Bronchial epithelial cell (primary cell): ENCODE results near the gene NRSN1. TPM values are rescaled to one million over a fixed set of nuclear protein-coding genes. Genes with fewer than 3 reads are reported as not detected.

Source experiments
- DNase-seq: peaks from one replicate; pipeline ENCODE4 v3.0.0-alpha.2; 2010; ENCODE audit warnings: low read depth
- FAIRE-seq: peaks from 2 replicates; lab custom pipeline; 2011; peaks lifted over from hg19 to GRCh38; lab: Jason Lieb, UNC
- H3K27me3 ChIP-seq: 2 replicates; pipeline ENCODE4 v1.5.1; 2011; ENCODE audit warnings: low read length; ENCODE audit not compliant: control insufficient read depth, insufficient read depth
- H3K36me3 ChIP-seq: 2 replicates; pipeline ENCODE4 v1.5.1; 2011; ENCODE audit warnings: low read length; ENCODE audit not compliant: control insufficient read depth, insufficient read depth
- H3K4me3 ChIP-seq: 2 replicates; pipeline ENCODE4 v1.5.1; 2011; ENCODE audit warnings: mild to moderate bottlenecking, low read depth, low read length, control low read depth
- total RNA-seq: library from RNA; depleted of rRNA; stranded (reverse); fragments of >200 nt; gene quantifications from 2 replicates; pipeline ENCODE4 v1.2.1, GENCODE V29; 2014
- TF ChIP-seq, protein P1 (sequence below): IDR thresholded peaks from 2 replicates; pipeline ENCODE4 v1.5.1; 2011; ENCODE audit warnings: mild to moderate bottlenecking, moderate library complexity, low read length, control low read depth, inconsistent platforms; ENCODE audit not compliant: insufficient read depth, severe bottlenecking

Gene NRSN1, protein sequence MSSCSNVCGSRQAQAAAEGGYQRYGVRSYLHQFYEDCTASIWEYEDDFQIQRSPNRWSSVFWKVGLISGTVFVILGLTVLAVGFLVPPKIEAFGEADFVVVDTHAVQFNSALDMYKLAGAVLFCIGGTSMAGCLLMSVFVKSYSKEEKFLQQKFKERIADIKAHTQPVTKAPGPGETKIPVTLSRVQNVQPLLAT
- total RNA-seq, result not detected in 2 replicates

DNA sequence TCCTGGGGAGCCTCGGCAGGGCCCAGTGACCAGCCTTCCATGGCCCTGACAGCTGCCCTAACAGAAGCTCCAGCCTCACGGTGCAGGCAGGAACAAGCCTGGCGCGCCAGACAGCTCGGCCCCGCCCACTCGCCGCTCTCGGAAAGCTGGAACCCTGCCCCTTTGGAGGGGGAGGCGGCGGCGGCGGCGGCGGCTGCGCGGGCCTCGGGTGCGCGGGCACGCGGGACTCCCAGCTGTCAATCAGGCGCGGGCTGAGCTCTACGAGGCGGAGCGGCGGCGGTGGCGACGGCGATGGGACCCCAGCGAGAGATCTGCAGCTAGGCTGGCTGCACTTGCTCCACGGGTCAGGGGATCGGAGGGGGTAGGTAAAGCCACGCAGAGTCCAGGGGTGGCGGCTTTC, at the start of gene NRSN1:
NRSN1 (plus strand) TSS at position 236 of the 400 bp plus-strand sequence. CDS start 8,113 bp downstream, outside the sequence.
- peak; percentile 2 for DNase-seq
- H3K36me3 ChIP-seq, result no peaks in the 10 kb centered on the region
- H3K27me3 ChIP-seq, result no peaks in the 10 kb centered on the region
- no peak for FAIRE-seq
- H3K4me3 ChIP-seq, result no peak within 1 kb of the TSS
- TF ChIP-seq, protein P1, sequence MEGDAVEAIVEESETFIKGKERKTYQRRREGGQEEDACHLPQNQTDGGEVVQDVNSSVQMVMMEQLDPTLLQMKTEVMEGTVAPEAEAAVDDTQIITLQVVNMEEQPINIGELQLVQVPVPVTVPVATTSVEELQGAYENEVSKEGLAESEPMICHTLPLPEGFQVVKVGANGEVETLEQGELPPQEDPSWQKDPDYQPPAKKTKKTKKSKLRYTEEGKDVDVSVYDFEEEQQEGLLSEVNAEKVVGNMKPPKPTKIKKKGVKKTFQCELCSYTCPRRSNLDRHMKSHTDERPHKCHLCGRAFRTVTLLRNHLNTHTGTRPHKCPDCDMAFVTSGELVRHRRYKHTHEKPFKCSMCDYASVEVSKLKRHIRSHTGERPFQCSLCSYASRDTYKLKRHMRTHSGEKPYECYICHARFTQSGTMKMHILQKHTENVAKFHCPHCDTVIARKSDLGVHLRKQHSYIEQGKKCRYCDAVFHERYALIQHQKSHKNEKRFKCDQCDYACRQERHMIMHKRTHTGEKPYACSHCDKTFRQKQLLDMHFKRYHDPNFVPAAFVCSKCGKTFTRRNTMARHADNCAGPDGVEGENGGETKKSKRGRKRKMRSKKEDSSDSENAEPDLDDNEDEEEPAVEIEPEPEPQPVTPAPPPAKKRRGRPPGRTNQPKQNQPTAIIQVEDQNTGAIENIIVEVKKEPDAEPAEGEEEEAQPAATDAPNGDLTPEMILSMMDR, result no peak

DNA sequence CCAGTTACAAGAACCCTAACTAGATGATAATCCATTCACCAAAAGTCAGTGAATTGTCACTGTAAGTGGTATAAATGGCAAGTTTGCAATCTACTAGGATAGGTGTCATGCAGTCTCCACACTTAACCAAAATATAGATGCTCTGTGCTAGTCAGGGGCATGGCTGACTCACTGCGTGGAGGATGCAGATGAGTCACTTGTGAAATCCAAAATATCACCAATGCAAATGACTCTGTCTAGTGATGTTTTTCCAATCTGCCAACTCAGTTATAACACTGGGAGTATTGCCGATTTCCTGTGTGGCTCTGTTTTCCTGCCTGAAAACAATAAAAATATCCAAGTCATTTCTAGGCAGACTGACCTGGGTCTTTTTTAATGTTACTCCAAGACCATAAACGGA, 47.8 kb upstream of the NRSN1 start:
- FAIRE-seq, result no peak
- TF ChIP-seq, protein P1, result no peak
- H3K4me3 ChIP-seq, result no peak overlapping the region

DNA sequence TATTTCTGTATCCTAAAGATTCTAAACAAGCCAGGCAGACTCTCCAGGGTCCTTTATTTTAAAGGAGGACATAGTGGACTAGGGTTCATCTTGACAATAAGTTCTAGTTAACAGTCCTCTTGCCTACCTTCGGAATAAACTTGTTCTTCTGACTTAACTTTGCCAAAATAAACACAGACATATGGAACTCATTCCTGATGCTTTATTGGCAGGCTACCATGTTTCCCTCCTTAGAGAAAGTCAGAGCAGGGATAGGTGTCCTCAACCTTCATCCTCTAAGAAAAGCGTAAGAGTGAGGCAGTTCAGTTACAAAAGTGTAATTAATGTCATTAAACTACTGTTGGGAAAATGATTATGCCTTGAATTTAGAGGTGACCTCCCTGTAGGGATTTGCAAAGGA, 46.9 kb upstream of the NRSN1 start:
- Histone ChIP-seq H3K36me3 (no peaks in the 10 kb centered on the region), H3K4me3 (no peak overlapping the region), H3K27me3 (no peaks in the 10 kb centered on the region)
- TF ChIP-seq, protein P1, result no peak
- FAIRE-seq, result no peak
- DNase-seq, result no peak

More for the DNA sequence above, 47.8 kb upstream of the NRSN1 start:
- no peak for DNase-seq
- no peaks in the 10 kb centered on the region for H3K36me3 ChIP-seq
- no peaks in the 10 kb centered on the region for H3K27me3 ChIP-seq

DNA sequence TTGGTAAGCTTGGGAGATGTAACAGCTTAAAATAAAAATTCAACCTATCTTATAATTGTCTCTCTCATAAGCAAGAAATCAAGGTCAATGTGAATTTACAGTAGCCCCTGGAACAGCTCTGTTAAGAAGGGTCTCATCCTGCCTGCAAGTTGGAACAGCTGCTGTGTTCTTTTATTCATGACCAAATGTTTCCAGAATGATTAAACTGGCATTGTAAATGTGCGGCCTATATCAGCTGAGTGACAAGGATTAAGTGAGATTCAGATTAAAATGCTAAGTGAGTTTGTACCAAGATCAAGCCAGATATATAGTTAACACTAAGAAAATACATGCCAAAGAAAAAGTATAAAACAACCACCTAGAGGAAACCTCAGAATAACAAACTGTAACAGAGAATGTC, 45.3 kb upstream of the NRSN1 start:
- FAIRE-seq (no peak), DNase-seq (no peak)
- TF ChIP-seq, protein P1, result no peak

DNA sequence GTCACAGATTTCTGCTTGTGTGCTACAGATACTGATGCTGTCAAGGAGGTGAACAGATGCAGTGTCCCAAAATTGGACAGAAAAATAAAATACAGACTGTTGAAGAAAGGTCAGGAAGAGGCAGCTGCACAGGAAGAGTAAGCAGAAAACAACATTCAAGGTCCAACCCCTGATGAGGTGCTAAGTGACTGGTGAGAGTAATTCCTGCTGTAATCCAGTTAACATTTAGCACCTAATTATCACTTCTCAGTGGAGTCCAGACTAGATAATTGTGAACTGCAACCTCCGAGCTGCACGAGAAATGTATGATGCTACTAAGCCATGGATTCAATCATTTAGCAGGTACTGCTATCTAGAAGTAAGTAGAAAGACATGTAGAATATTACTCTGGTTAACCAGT, 36.3 kb upstream of the NRSN1 start:
- no peak for FAIRE-seq

More for the DNA sequence above, 45.3 kb upstream of the NRSN1 start:
- H3K4me3 ChIP-seq, result no peak overlapping the region
- no peaks in the 10 kb centered on the region for H3K27me3 ChIP-seq
- H3K36me3 ChIP-seq, result no peaks in the 10 kb centered on the region

More for the DNA sequence above, 36.3 kb upstream of the NRSN1 start:
- Histone ChIP-seq H3K27me3 (no peaks in the 10 kb centered on the region), H3K4me3 (no peak overlapping the region), H3K36me3 (no peaks in the 10 kb centered on the region)
- DNase-seq, result no peak
- TF ChIP-seq, protein P1, result no peak
